Hepatocyte (in vitro differentiated cells): ENCODE measurements around the gene ELL. TPM values are rescaled to one million over a fixed set of nuclear protein-coding genes. Genes with fewer than 3 reads are reported as not detected.

Experiments used
- DNase-seq: peaks from one replicate; pipeline ENCODE4 v3.0.0-alpha.2; 2016; ENCODE audit warnings: low spot score
- H2AFZ ChIP-seq: fragments of 200-600 bp; sonication (generic); 2 replicates; pipeline ENCODE4 v1.6.0; 2016; ENCODE audit warnings: antibody characterized with exemption, mild to moderate bottlenecking
- H3K27ac ChIP-seq: fragments of 200-600 bp; sonication (generic); 2 replicates; pipeline ENCODE4 v1.5.1; 2016; ENCODE audit warnings: mild to moderate bottlenecking
- H3K27me3 ChIP-seq: fragments of 200-600 bp; sonication (generic); 2 replicates; pipeline ENCODE4 v1.6.1; 2016
- H3K36me3 ChIP-seq: fragments of 200-600 bp; sonication (generic); replicated peaks from 2 replicates; pipeline ENCODE4 v1.5.1; 2016; ENCODE audit warnings: low read depth; ENCODE audit not compliant: insufficient read depth
- H3K4me1 ChIP-seq: fragments of 200-600 bp; sonication (generic); 2 replicates; pipeline ENCODE4 v1.5.1; 2016; ENCODE audit warnings: mild to moderate bottlenecking, moderate library complexity; ENCODE audit not compliant: insufficient read depth
- H3K4me2 ChIP-seq: fragments of 200-600 bp; sonication (generic); 2 replicates; pipeline ENCODE4 v1.6.0; 2016
- H3K4me3 ChIP-seq: fragments of 200-600 bp; sonication (generic); 2 replicates; pipeline ENCODE4 v1.5.1; 2016; ENCODE audit warnings: mild to moderate bottlenecking
- H3K79me2 ChIP-seq: fragments of 200-600 bp; sonication (generic); 2 replicates; pipeline ENCODE4 v1.6.0; 2017; ENCODE audit warnings: mild to moderate bottlenecking
- H3K9me2 ChIP-seq: fragments of 200-600 bp; sonication (generic); replicated peaks from 2 replicates; pipeline ENCODE4 v1.6.0; 2017; ENCODE audit warnings: mild to moderate bottlenecking; ENCODE audit not compliant: insufficient read depth
- H3K9me3 ChIP-seq: fragments of 200-600 bp; sonication (generic); 2 replicates; pipeline ENCODE4 v1.5.1; 2016; ENCODE audit warnings: low read depth, mild to moderate bottlenecking
- H4K20me1 ChIP-seq: fragments of 200-600 bp; sonication (generic); 2 replicates; pipeline ENCODE4 v1.6.0; 2016; ENCODE audit warnings: mild to moderate bottlenecking; ENCODE audit not compliant: insufficient read depth, poor library complexity, severe bottlenecking
- CTCF ChIP-seq: fragments of 200-600 bp; sonication (generic); IDR thresholded peaks from 2 replicates; pipeline ENCODE4 v1.5.1; 2016; ENCODE audit warnings: antibody characterized with exemption, mild to moderate bottlenecking; ENCODE audit not compliant: poor library complexity
- EZH2 ChIP-seq: fragments of 200-600 bp; sonication (generic); IDR thresholded peaks from 2 replicates; pipeline ENCODE4 v1.6.1; 2016; ENCODE audit warnings: antibody characterized with exemption, mild to moderate bottlenecking, borderline replicate concordance
- EZH2phosphoT487 ChIP-seq: fragments of 200-600 bp; sonication (generic); IDR thresholded peaks from one replicate; pipeline ENCODE4 v1.6.1; 2018; ENCODE audit warnings: antibody characterized with exemption, mild to moderate bottlenecking, low read depth, moderate library complexity; ENCODE audit not compliant: unreplicated experiment, severe bottlenecking
- WGBS: methylation state at CpG from one replicate; pipeline ENCODE4 v1.1.6; 2016; ENCODE audit warnings: low lambda C conversion rate; ENCODE audit errors: missing lambda C conversion rate; 5-methylcytosine and 5-hydroxymethylcytosine counted together
- polyA plus RNA-seq: library from polyadenylated mRNA; unstranded; fragments of >200 nt; fragmentation: Nextera tagmentation; extraction: Ambion mirVana; gene quantifications from 2 replicates; pipeline ENCODE4 v1.2.1, GENCODE V29; 2016
- total RNA-seq: library from RNA; depleted of rRNA; stranded (reverse); fragments of >200 nt; gene quantifications from 2 replicates; pipeline ENCODE4 v1.2.3, GENCODE V29; 2014

Gene ELL
- total and polyA plus RNA-seq, 2 experiments from 2014 or later: 11.0 to 15.0 TPM

- DNase-seq: no peak
- no peak for TF ChIP-seq EZH2
- no peak for TF ChIP-seq CTCF
- no peak for TF ChIP-seq EZH2phosphoT487
- no peak overlapping the region for H2AFZ ChIP-seq
- H3K27me3 ChIP-seq: no peaks in the 10 kb centered on the region
- no peaks in the 10 kb centered on the region for H3K4me1 ChIP-seq
- no peak overlapping the region for H3K4me2 ChIP-seq
- no peak overlapping the region for H3K4me3 ChIP-seq
- 96% methylated on average over 22 of the region's 22 CpGs for WGBS
- H3K9me2 ChIP-seq: no peaks in the 10 kb centered on the region
- H3K9me3 ChIP-seq: no peaks in the 10 kb centered on the region
- no peak overlapping the region for H3K27ac ChIP-seq
- H3K36me3 ChIP-seq: no peaks in the 10 kb centered on the region
- no peaks in the 10 kb centered on the region for H3K79me2 ChIP-seq
- H4K20me1 ChIP-seq: no peaks in the 10 kb centered on the region
Observed at GRCh38 chr19:18532168-18532890, 10.5 kb upstream of the ELL start.

- Histone ChIP-seq H3K4me1 (no peaks in the 10 kb centered on the region), H2AFZ (no peak overlapping the region), H3K79me2 (no peaks in the 10 kb centered on the region), H3K36me3 (no peaks in the 10 kb centered on the region), H3K4me2 (no peak overlapping the region), H3K27me3 (no peaks in the 10 kb centered on the region), H3K27ac (no peak overlapping the region), H3K4me3 (no peak overlapping the region), H4K20me1 (no peaks in the 10 kb centered on the region), H3K9me2 (no peaks in the 10 kb centered on the region), H3K9me3 (no peaks in the 10 kb centered on the region)
- DNase-seq: no peak
- 97% methylated on average over 6 of the region's 9 CpGs for WGBS
- TF ChIP-seq EZH2phosphoT487 (no peak), CTCF (no peak), EZH2 (no peak)
Observed at GRCh38 chr19:18531485-18531884, 9.6 kb upstream of the ELL start.

GRCh38 chr19:18529782-18530181 is 7.9 kb upstream of the ELL start:
- no peak overlapping the region for H3K4me3 ChIP-seq
- 90% methylated on average over 7 of the region's 7 CpGs for WGBS
- no peak for DNase-seq
- no peaks in the 10 kb centered on the region for H3K9me3 ChIP-seq
- H3K27ac ChIP-seq: no peak overlapping the region
- no peaks in the 10 kb centered on the region for H3K27me3 ChIP-seq
- TF ChIP-seq EZH2 (no peak), CTCF (no peak), EZH2phosphoT487 (no peak)
- no peaks in the 10 kb centered on the region for H3K36me3 ChIP-seq
- no peaks in the 10 kb centered on the region for H3K4me1 ChIP-seq
- H3K79me2 ChIP-seq: no peaks in the 10 kb centered on the region
- H3K4me2 ChIP-seq: no peak overlapping the region
- no peaks in the 10 kb centered on the region for H3K9me2 ChIP-seq
- H4K20me1 ChIP-seq: no peaks in the 10 kb centered on the region
- H2AFZ ChIP-seq: no peak overlapping the region
